ENCODE measurements around the gene RNF145. TPM values are rescaled to one million over a fixed set of nuclear protein-coding genes. Genes with fewer than 3 reads are reported as not detected.

Gene RNF145
- total RNA-seq, 4 donors from 2014 or later = 20.2 to 78.2 (median 73.6) TPM

DNA sequence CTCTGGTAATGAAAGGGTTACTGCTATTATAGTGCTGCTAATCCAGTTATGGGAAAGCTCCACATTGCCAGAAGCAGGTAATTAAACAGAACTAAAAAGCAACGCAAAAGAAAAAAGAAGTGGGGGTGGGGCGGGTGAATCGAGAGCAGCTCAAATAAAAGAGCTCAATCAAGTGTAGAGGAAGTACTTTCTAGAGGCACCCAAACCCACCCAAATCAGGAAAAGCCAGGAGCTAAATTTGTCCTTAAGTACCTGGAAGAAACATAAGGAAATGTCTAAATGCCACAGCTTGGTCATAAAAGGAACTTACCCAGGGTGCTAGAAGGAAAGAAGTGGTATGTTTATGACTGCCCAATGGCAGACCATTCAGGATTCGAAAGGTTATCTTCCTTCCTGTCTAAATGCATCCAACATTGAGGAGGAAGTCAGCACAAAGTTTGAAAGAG lies 2.4 kb upstream of the RNF145 start:
- Histone ChIP-seq H3K27ac (no peak overlapping the region), H3K27me3 (peaks cover 0 to 3% of the 10 kb centered on the region in 2 donors), H3K9me3 (no peaks in the 10 kb centered on the region), H3K4me3 (no peak overlapping the region), H3K4me1 (peaks cover 0 to 7% of the 10 kb centered on the region in 2 donors), H3K36me3 (no peaks in the 10 kb centered on the region)
- intact Hi-C loops (cut with DNase I; ENCODE audit: low total_unique reads) = no loop called here
- TF ChIP-seq, protein P1, sequence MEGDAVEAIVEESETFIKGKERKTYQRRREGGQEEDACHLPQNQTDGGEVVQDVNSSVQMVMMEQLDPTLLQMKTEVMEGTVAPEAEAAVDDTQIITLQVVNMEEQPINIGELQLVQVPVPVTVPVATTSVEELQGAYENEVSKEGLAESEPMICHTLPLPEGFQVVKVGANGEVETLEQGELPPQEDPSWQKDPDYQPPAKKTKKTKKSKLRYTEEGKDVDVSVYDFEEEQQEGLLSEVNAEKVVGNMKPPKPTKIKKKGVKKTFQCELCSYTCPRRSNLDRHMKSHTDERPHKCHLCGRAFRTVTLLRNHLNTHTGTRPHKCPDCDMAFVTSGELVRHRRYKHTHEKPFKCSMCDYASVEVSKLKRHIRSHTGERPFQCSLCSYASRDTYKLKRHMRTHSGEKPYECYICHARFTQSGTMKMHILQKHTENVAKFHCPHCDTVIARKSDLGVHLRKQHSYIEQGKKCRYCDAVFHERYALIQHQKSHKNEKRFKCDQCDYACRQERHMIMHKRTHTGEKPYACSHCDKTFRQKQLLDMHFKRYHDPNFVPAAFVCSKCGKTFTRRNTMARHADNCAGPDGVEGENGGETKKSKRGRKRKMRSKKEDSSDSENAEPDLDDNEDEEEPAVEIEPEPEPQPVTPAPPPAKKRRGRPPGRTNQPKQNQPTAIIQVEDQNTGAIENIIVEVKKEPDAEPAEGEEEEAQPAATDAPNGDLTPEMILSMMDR (IDR thresholded peaks at IDR 0.05) = no peak
- TF ChIP-seq POLR2A (IDR thresholded peaks at IDR 0.05) = no peak
- DNase-seq = no peak

DNA sequence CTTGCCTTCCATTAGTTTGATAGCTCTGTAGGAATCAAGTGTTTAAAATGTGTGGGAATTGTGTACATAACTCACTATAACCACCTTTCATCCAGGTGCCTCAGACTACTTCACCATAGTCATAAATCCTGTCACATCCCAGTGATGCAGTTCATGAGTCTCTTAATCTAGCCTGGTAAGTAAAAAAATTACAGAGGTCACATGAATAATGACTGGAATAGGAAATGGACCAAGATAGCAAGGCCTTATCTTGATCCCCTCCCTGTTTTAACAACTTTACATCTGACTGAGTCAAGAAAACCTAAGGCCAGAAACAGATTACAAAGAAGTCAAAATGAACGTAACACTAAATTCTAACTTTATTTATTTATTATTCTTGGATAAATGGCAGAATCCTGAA lies 1.5 kb upstream of the RNF145 start:
- H3K27me3 ChIP-seq = peaks cover 0 to 3% of the 10 kb centered on the region in 2 donors
- H3K27ac ChIP-seq = no peak overlapping the region
- no peaks in the 10 kb centered on the region for H3K9me3 ChIP-seq
- H3K4me1 ChIP-seq = peaks cover 0 to 10% of the 10 kb centered on the region in 2 donors
- TF ChIP-seq, protein P1 (IDR thresholded peaks at IDR 0.05) = no peak
- no peak for TF ChIP-seq POLR2A (IDR thresholded peaks at IDR 0.05)
- intact Hi-C loops (cut with DNase I; ENCODE audit: low total_unique reads) = no loop called here
- DNase-seq = no peak
- no peaks in the 10 kb centered on the region for H3K36me3 ChIP-seq
- H3K4me3 ChIP-seq = no peak overlapping the region

DNA sequence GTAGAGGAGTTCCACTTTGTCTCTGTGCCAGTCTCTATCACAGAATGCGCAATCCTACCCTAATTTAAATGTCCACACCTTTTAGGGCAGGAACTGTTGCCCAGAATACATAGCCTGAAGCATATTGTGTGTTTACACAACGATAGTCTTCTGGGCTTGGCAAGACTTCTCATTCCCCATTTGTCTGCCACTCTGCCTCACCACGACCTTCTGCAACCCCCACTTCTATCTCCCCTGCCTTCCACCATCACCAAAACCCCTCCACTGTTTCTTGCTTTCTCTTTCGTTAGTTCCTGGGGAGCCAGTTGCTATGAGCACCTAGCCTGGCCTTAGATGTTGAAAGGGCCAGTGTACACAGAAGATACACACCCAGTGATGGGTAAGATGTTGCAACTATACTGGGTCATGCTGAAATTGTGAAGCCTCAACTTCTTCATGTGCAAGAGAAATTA lies 883 bp upstream of the RNF145 start:
- intact Hi-C loops (cut with DNase I; ENCODE audit: low total_unique reads) = no loop called here
- Histone ChIP-seq H3K4me3 (no peak overlapping the region), H3K4me1 (peaks cover 0 to 10% of the 10 kb centered on the region in 2 donors), H3K27me3 (peaks cover 0 to 3% of the 10 kb centered on the region in 2 donors), H3K36me3 (no peaks in the 10 kb centered on the region), H3K27ac (no peak overlapping the region), H3K9me3 (no peaks in the 10 kb centered on the region)
- DNase-seq = no peak
- TF ChIP-seq, protein P1 (IDR thresholded peaks at IDR 0.05) = no peak
- no peak for TF ChIP-seq POLR2A (IDR thresholded peaks at IDR 0.05)

DNA sequence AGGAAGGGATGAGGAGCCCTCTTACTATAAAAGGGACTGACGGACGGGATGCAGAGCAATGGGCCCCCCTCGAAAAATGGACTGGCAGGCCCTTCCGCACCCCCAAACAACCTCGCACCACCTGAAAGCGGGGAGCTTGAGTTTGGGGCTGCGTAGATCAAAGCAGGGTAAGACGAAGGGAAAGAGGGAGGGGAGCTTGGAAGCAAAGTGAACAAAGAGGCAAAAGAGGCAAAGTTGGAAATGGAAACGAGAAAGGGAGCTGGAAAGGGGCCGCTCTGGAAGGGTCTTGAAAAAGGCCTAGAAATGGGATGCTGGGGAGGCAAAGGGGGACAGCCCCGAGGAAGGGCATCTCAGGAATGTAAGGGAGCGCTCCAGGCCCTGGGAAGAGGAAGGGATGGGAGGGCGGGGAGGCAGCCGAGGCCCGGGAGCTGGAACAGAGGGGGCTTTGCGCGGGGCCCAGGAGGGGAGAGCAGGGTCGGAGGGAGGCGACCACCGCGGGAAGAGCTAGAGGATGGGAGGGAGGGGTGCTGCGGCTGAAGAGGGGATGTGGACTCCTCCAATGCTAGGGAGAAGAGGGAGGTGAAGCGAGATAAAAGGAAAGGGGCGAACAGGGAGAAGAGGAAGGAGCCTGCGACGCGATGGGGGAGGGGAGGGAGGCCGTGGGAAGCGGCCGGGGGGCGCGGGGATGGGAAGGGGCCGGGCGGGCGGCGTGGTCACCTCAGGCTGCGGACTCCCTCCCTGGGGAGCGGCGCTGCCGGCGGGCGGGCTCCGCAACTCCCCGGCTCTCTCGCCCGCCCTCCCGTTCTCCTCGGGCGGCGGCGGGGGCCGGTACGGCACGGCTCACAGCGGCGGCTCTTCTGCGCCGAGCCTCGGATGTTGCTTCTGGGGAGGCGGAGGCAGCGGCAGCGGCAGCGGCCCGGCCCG lies 577 bp downstream of the RNF145 start:
- TF ChIP-seq POLR2A (IDR thresholded peaks at IDR 0.05) = no peak
- TF ChIP-seq, protein P1 (IDR thresholded peaks at IDR 0.05) = no peak
- Histone ChIP-seq H3K9me3 (no peaks in the 10 kb centered on the region), H3K4me1 (peaks cover 0 to 15% of the 10 kb centered on the region in 2 donors), H3K27ac (peak overlapping the region; percentile 88 to 93), H3K36me3 (no peaks in the 10 kb centered on the region), H3K27me3 (peaks cover 0 to 3% of the 10 kb centered on the region in 2 donors), H3K4me3 (peak overlapping the region; percentile 75 to 99)
- peak; percentile 34 to 36 for DNase-seq
- intact Hi-C loops (cut with DNase I; ENCODE audit: low total_unique reads) = no loop called here

Data from uterus (tissue), 4 donors.